ENCODE results near the gene SFXN5. TPM values are rescaled to one million over a fixed set of nuclear protein-coding genes. Genes with fewer than 3 reads are reported as not detected.
A peak's percentile ranks its signal among the peaks of the same experiment; 100 is the strongest.

The SFXN5 gene
- total and polyA plus RNA-seq, 2 of the 8 experiments (the other 6 are each of a cell fraction or from before 2014, with no cell fraction given) = 29.3 to 33.1 TPM

- Histone ChIP-seq H3K23ac (ENCODE audit: insufficient read length) (no peak overlapping the region), H3K27me3 (replicated peaks in 1 of 4; ENCODE audit: control insufficient read depth in 3 of 4, extremely low read depth in 1 of 4, insufficient read depth in 3 of 4, low read length in 3 of 4) (peaks cover 0 to 44% (median 35%) of the 10 kb centered on the region in 4 experiments; a peak in 6 of 7 replicates)
- TF ChIP-seq BRCA1 (IDR thresholded peaks at IDR 0.05; ENCODE audit: low read depth, low read length) (no peak), JUN (IDR thresholded peaks at IDR 0.05; ENCODE audit: low read depth, low read length) (no peak), MAFK (IDR thresholded peaks at IDR 0.05; ENCODE audit: low read depth, low read length) (no peak), ASH2L (IDR thresholded peaks at IDR 0.05; ENCODE audit: low read length) (no peak), GTF2F1 (IDR thresholded peaks at IDR 0.05; ENCODE audit: borderline replicate concordance, low read depth, low read length) (no peak)
Observed at GRCh38 chr2:72896446-72896845, 175.1 kb downstream of the SFXN5 start.

More at GRCh38 chr2:72896446-72896845, 175.1 kb downstream of the SFXN5 start:
- POLR2A ChIA-PET (ENCODE audit: partially characterized antibody) = interaction anchor here (1.1 kb wide), 2 partner anchors 17 to 56 kb away, joined by 3 read pairs; no protein-coding TSS in a partner anchor
- peaks cover 5 to 9% (median 7%) of the 10 kb centered on the region in 4 experiments for H3K4me1 ChIP-seq (replicated peaks in 1 of 4; ENCODE audit: control insufficient read depth in 3 of 4, insufficient read depth in 4 of 4, low read length in 3 of 4)
- no peak overlapping the region for H3K14ac ChIP-seq (ENCODE audit: insufficient read length)
- H3K23me2 ChIP-seq (ENCODE audit: low read depth, low read length) = no peaks in the 10 kb centered on the region; the same call in 1 of the 2 replicates
- CTCF ChIA-PET (ENCODE audit: partially characterized antibody) = interaction anchor here (0.7 to 19.1 kb wide), 12 partner anchors 21 to 744 kb away, joined by 3 to 497 read pairs (median 72); partner anchors contain the start of gene EMX1
- no peak overlapping the region for H4K5ac ChIP-seq (ENCODE audit: insufficient read length, low read depth, low read length)
- DNase-seq (ENCODE audit: low read depth in 1 of 2, low spot score in 2 of 2) (no peak), FAIRE-seq (no peak)
- no peaks in the 10 kb centered on the region for H3K36me3 ChIP-seq (ENCODE audit: control insufficient read depth in 2 of 4, insufficient read depth in 4 of 4, low read length in 3 of 4)
- H3K9ac ChIP-seq (replicated peaks in 1 of 4; ENCODE audit: extremely low read depth in 1 of 4, low read depth in 3 of 4, low read length in 3 of 4) = no peak overlapping the region
- no peak overlapping the region for H3K56ac ChIP-seq (replicated peaks; ENCODE audit: insufficient read length, low read depth, low read length)
- H3K4ac ChIP-seq (replicated peaks; ENCODE audit: insufficient read length, low read depth, low read length) = no peak overlapping the region
- no peak overlapping the region for H2AFZ ChIP-seq (ENCODE audit: low read length)
- H3K4me3 ChIP-seq (ENCODE audit: extremely low read depth in 1 of 4, insufficient read depth in 2 of 4, low read depth in 3 of 4, low read length in 4 of 4) = no peak overlapping the region
- 94% methylated on average over 4 of the region's 4 CpGs; no CpG with 5 or more reads in 1 of the 2 experiments for WGBS, 2 experiments (ENCODE audit: extremely low coverage in 1 of 2, insufficient coverage in 1 of 2, insufficient read length in 1 of 2, insufficient replicate concordance in 2 of 2, low coverage in 1 of 2, low lambda C conversion rate in 2 of 2, missing lambda C conversion rate in 1 of 2)
- peak overlapping the region; percentile 77; the same call in 1 of the 2 replicates for H2BK12ac ChIP-seq (ENCODE audit: low read depth, low read length)
- H3K18ac ChIP-seq (ENCODE audit: extremely low read depth, low read length) = no peak overlapping the region
- no peaks in the 10 kb centered on the region for H3K79me1 ChIP-seq (ENCODE audit: low read depth, low read length)
- H4K8ac ChIP-seq (ENCODE audit: extremely low read depth, insufficient read depth, low read length) = no peak overlapping the region
- no peaks in the 10 kb centered on the region for H4K20me1 ChIP-seq (replicated peaks in 1 of 2; ENCODE audit: control insufficient read depth in 1 of 2, insufficient read depth in 2 of 2, low read length in 2 of 2)
- no peak overlapping the region for H2BK20ac ChIP-seq (ENCODE audit: low read length)
- H3K79me2 ChIP-seq (ENCODE audit: control insufficient read depth in 1 of 2, insufficient read depth in 2 of 2, low read length in 2 of 2) = no peaks in the 10 kb centered on the region
- H3K4me2 ChIP-seq (ENCODE audit: insufficient read depth in 1 of 2, low read depth in 2 of 2, low read length in 2 of 2) = no peak overlapping the region
- no peak overlapping the region for H2BK120ac ChIP-seq (replicated peaks; ENCODE audit: low read depth, low read length)
- no peaks in the 10 kb centered on the region for H3K9me3 ChIP-seq (ENCODE audit: insufficient read depth in 2 of 2, low read depth in 1 of 2, low read length in 1 of 2)
- H2BK15ac ChIP-seq (ENCODE audit: low read length) = no peak overlapping the region
- H3K27ac ChIP-seq (ENCODE audit: low read depth, low read length) = no peak overlapping the region
- no peak overlapping the region for H2AK5ac ChIP-seq (ENCODE audit: low read depth, low read length)
- no peak overlapping the region for H4K91ac ChIP-seq (replicated peaks; ENCODE audit: insufficient read length, low read length)
- H2BK5ac ChIP-seq (ENCODE audit: low read depth, low read length) = no peak overlapping the region
